Muscle of back (tissue), 11 donors: ENCODE results near the gene CEACAM7. TPM values are rescaled to one million over a fixed set of nuclear protein-coding genes. Genes with fewer than 3 reads are reported as not detected.

Experiments used
- DNase-seq, 3 donors: peaks; one replicate each; pipeline versions ENCODE4 v3.0.0 to v3.0.0-alpha.2; 2013
- polyA plus RNA-seq, 10 donors: library from polyadenylated mRNA; unstranded; fragments of 120-200 nt; gene quantifications; one replicate each; pipeline ENCODE4 v1.2.1, GENCODE V29; 2013; ENCODE audit not compliant: insufficient read length in 10 of 10

The CEACAM7 gene
- polyA plus RNA-seq, 10 donors = not detected

GRCh38 chr19:41700381-41701195 lies 12.5 kb upstream of the CEACAM7 start:
- no peak for DNase-seq

- DNase-seq = no peak
Measured at GRCh38 chr19:41699968-41700323, 11.9 kb upstream of the CEACAM7 start.

GRCh38 chr19:41699231-41699967 lies 11.3 kb upstream of the CEACAM7 start:
- no peak for DNase-seq

- DNase-seq = no peak
Measured at GRCh38 chr19:41698746-41699230, 10.7 kb upstream of the CEACAM7 start.

GRCh38 chr19:41697198-41697855 lies 9.3 kb upstream of the CEACAM7 start:
- DNase-seq = no peak

GRCh38 chr19:41696402-41697197 lies 8.5 kb upstream of the CEACAM7 start:
- peak in 2 of 3 donors; percentile 5 to 16 for DNase-seq

- DNase-seq = no peak
Measured at GRCh38 chr19:41695745-41696144, 7.7 kb upstream of the CEACAM7 start.

- DNase-seq = no peak
Measured at GRCh38 chr19:41694831-41695635, 7.0 kb upstream of the CEACAM7 start.

- no peak for DNase-seq
Measured at GRCh38 chr19:41694196-41694595, 6.1 kb upstream of the CEACAM7 start.

GRCh38 chr19:41691268-41691970 lies 3.3 kb upstream of the CEACAM7 start:
- DNase-seq = no peak

- DNase-seq = no peak
Measured at GRCh38 chr19:41690801-41691065, 2.7 kb upstream of the CEACAM7 start.

GRCh38 chr19:41689993-41690800 lies 2.1 kb upstream of the CEACAM7 start:
- DNase-seq = no peak

GRCh38 chr19:41688687-41689086 lies 617 bp upstream of the CEACAM7 start:
- DNase-seq = no peak

- no peak for DNase-seq
Measured at GRCh38 chr19:41687419-41687818, 651 bp downstream of the CEACAM7 start.

GRCh38 chr19:41682437-41682836 lies 5.6 kb downstream of the CEACAM7 start:
- no peak for DNase-seq

GRCh38 chr19:41671486-41671885 lies 16.6 kb downstream of the CEACAM7 start:
- DNase-seq = no peak

GRCh38 chr19:41670755-41671154 lies 17.3 kb downstream of the CEACAM7 start:
- DNase-seq = no peak

GRCh38 chr19:41668315-41668714 lies 19.8 kb downstream of the CEACAM7 start:
- no peak for DNase-seq

GRCh38 chr19:41666075-41666474 lies 22.0 kb downstream of the CEACAM7 start:
- DNase-seq = no peak

GRCh38 chr19:41657157-41657556 lies 30.9 kb downstream of the CEACAM7 start:
- DNase-seq = no peak
